KG1 (cell line): ENCODE data around the gene TAGLN3.

ENCODE experiments used
- DNase-seq: peaks from one replicate; lab custom pipeline; 2025; lab: John Stamatoyannopoulos, UW

The TAGLN3 gene

DNA sequence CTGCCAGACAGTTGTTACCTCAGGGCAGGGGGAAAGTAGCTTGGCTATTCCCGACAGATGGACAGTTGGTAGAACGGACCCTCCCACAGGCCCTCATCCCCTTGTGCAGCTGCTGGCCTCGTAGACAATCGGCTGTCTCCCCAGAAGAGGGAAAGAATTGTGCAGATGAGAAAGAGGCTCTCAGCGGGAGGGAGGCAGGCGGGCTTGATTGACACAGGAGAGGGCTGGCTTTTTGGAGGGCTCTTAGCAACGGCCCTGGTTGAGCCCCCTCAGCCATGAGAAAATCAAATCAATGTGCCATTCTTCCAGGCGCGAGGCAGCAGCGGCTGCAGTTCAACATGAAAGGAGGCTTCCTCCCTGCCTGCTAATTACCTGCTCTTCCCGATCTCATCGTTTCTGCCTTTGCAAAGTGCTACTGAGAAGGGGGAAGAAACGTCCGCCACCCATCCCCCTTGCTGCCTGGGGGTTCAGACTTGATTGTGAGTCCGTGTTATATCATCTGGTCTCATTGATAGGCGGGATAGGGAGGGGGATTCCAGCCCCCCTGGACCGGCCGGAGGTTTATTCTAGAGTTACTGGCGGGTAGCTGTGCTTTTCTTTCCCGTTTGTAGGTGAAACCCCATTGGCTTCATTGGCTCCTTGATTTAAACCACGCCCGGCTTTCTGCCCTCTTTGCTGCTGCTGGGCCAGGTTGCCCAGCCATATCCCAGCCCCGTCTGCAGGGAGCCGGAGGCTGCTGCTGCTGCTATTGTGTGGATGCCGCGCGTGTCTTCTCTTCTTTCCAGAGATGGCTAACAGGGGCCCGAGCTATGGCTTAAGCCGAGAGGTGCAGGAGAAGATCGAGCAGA lies at the start of gene TAGLN3:
TAGLN3 (plus strand) TSS at position 287 of the 848 bp plus-strand sequence; CDS start at position 788, 501 bp downstream.
- DNase-seq = no peak

GRCh38 chr3:111949712-111950111 lies 49.0 kb upstream of the TAGLN3 start:
- no peak for DNase-seq

DNA sequence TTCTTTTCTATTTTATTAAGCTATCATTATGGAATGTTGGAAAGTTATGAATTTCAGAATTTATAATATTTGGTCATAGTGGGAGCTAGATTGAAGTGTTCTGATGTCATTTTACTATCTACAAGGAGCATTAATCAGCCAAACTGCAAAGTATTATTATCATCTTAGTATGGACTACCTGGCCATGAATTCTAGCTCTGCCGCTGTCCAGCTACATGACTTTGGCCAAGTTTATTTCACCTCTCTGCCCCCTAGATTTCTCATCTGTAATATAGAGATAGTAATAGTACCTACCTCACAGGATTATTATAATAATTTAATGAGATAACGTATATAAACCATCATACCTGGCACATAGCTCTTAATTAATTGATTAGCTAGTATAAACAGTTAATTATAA lies 47.7 kb upstream of the TAGLN3 start:
- no peak for DNase-seq

DNA sequence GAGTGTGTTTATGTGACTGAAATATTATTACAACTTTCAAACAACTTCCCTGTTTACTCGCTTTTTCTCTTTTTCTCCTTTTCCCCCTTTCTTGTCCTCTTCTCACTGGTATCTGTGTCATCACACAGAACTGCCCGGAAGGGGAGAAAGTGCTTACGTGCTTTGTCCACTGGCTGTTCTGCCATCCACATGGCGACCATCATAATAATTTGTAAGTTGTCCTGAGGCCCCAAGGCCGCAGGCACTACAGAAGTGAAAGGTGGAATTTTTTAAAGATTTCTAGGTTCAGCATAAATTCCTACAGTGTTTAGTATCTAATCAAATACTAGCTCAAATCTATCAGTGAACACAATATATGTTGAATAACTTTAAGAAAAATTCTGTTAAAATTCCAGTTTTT lies 46.6 kb upstream of the TAGLN3 start:
- DNase-seq = no peak

- no peak for DNase-seq
These were observed 45.8 kb upstream of the TAGLN3 start for GRCh38 chr3:111952866-111953450.

DNA sequence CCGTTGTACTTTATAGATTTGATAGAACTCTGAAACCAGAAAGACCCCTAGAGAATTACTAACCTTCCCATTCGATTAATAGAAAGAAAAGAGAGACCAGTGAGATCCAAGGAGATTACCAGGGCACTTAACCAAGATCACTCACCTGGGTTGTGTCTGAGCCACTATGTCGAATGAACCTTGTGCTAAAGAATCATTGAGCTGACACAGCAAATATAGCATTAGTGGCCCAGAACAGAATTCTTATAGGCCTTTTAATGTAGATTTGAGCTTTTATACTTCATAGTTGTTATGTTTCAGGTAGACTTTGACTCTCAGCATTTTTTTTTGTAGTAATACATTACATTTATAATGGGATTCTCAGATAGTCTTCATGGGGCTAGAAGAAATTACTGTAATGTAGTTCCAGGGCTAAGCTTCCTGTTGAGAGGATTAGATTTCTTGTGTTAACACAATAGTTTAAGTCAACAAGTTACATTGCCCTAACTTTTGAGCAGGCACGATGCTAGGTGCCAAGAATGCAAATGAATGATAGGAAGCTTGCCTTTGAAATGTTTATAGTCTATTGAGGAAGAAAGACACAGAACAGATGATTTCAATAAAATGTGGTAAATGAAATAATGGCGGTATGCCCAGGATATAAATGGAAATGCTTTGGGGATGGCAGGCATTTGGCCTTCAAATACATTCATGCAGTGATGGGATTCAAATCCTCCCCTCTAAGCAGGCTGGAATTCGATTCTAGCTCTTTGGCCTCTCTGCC lies 44.3 kb upstream of the TAGLN3 start:
- DNase-seq = no peak

GRCh38 chr3:111955876-111956275 lies 42.8 kb upstream of the TAGLN3 start:
- DNase-seq = no peak

GRCh38 chr3:111956449-111956848 lies 42.3 kb upstream of the TAGLN3 start:
- DNase-seq = no peak

GRCh38 chr3:111956995-111957734 lies 41.6 kb upstream of the TAGLN3 start:
- DNase-seq = no peak

GRCh38 chr3:111961461-111962164 lies 37.1 kb upstream of the TAGLN3 start:
- DNase-seq = no peak

GRCh38 chr3:111963424-111963823 lies 35.3 kb upstream of the TAGLN3 start:
- no peak for DNase-seq

DNA sequence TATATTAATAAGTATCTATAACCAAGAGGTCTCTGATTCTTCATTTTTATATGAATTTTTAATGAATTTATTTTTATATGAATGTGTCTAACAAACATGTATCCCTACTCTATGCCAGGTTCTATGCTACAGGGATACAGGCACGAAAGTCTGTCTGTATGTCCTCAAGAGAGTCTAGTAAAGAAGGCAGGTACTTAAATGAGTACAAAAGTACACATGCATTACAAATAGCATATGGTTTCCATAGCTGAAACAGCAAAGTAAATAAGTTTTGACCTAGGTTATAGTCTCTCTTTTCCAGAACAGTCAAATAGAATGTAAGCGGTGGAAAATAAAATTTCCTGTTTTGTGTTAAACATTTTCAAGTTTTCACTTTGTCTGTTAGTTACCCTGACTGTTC lies 33.2 kb upstream of the TAGLN3 start:
- no peak for DNase-seq

GRCh38 chr3:111967068-111967467 lies 31.7 kb upstream of the TAGLN3 start:
- DNase-seq = no peak

GRCh38 chr3:111967651-111968274 lies 31.0 kb upstream of the TAGLN3 start:
- DNase-seq = peak; percentile 83

DNA sequence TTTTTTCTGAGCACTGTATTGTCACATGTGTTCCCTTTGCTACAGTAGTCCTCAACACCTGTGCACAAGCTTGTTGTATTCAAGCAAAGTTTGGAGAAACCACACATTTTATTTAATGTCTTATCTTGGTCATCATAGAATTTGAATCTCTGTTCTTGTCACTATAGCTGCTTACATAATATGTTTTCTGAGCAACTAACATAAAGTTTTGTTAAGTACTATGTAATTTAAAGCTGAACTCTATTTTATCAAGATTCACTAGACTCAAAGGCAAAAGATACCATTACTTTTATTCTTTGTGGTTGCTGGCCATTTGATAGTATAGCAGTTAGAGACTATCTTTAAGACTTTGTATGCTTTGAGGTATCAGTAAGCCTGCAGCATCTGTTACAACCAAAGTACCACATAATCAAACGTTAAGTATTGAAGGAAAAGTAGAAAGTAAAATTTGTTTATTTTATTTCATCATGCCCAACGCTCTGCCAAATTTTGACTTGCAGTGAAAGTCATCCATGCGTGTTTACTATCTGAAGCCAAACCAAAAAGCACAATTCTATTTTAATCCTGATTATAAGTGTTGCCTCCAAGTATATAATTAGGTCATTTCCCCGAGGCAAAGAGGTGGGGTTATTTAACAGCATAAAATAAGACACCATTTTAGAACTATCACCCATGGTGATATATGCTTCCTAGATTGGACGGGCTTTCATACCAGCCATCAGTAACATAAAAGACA lies 30.2 kb upstream of the TAGLN3 start:
- no peak for DNase-seq

GRCh38 chr3:111970376-111970775 lies 28.3 kb upstream of the TAGLN3 start:
- no peak for DNase-seq

DNA sequence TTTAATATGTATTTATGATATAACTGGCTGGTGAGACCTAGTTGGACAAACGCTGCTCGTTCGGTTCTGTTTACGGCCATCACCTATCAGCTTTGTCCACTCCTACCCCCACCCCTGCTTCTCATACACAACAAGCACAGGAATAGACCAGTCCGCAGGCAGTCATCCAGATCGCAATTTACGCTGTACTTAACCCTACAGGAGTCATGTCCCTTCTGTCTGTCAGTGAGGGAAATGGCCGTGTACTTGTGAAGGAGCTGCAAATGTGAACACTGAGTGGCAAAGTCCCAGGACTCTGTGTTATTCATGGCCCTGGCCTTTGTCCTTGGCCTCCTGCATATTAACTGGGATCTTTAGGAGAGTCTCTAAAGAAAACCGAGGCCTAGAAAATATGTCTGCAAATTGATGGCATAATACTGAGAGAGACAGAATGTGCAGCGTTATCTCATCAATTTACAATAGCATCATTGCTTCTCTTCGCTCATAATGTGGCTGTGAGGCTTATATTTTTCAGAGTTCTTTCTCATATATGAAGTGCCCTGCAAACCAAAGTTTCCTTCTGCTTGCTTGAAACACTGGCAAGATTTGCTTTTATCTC lies 27.1 kb upstream of the TAGLN3 start:
- no peak for DNase-seq

- DNase-seq = no peak
These were observed 25.8 kb upstream of the TAGLN3 start for GRCh38 chr3:111972891-111973290.

GRCh38 chr3:111975131-111975530 lies 23.6 kb upstream of the TAGLN3 start:
- no peak for DNase-seq

DNA sequence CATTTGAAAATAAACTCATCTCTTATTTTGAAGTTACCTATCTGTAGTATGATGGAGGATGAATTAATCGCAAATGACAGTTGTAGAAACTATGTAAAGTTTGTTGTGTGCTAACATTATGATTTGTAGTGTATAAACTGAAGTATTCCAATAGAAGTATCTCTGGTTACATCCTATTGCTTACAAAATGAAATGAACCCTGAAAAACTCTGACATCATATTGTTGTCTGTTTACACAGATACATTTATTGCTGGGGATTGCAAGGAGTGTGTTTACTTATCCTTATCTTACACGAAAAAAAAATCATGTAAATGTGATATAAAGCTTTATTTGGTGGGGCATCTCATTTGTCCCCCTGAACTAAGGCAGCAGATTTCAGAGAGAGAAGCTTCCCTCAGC lies 22.5 kb upstream of the TAGLN3 start:
- no peak for DNase-seq
